ENCODE measurements around the gene CHMP4A. TPM values are rescaled to one million over a fixed set of nuclear protein-coding genes. Genes with fewer than 3 reads are reported as not detected.

The CHMP4A gene
- total RNA-seq, 2 donors from 2014 or later = 41.8 to 42.7 TPM

- intact Hi-C loops (cut with DNase I) = no loop called here
- no peak for DNase-seq (ENCODE audit: low spot score)
Measured at GRCh38 chr14:24167469-24168114, 45.7 kb downstream of the CHMP4A start.

- intact Hi-C loops (cut with DNase I) = no loop called here
- no peak for DNase-seq (ENCODE audit: low spot score)
Measured at GRCh38 chr14:24165785-24166184, 47.5 kb downstream of the CHMP4A start.

GRCh38 chr14:24164518-24164991, 48.7 kb downstream of the CHMP4A start:
- intact Hi-C loops (cut with DNase I) = no loop called here
- DNase-seq (ENCODE audit: low spot score) = no peak

- intact Hi-C loops (cut with DNase I) = no loop called here
- DNase-seq (ENCODE audit: low spot score) = no peak
Measured at GRCh38 chr14:24162093-24162492, 51.2 kb downstream of the CHMP4A start.

- DNase-seq (ENCODE audit: low spot score) = peak; percentile 98
- intact Hi-C loops (cut with DNase I) = no loop called here
Measured at GRCh38 chr14:24160850-24161804, 52.2 kb downstream of the CHMP4A start, which contains the start of gene IRF9. TSS of gene IRF9 (plus strand) at chr14:24161265. CDS start at chr14:24162145, 880 bp downstream.

- intact Hi-C loops (cut with DNase I) = no loop called here
- peak; percentile 52 for DNase-seq (ENCODE audit: low spot score)
Measured at GRCh38 chr14:24160499-24160849, 52.8 kb downstream of the CHMP4A start.

- no peak for DNase-seq (ENCODE audit: low spot score)
- intact Hi-C loops (cut with DNase I) = no loop called here
Measured at GRCh38 chr14:24159777-24160498, 53.4 kb downstream of the CHMP4A start.

Other genes with a start within 250 kb of the CHMP4A start
- gene DHRS4L2, start 224.6 kb downstream of the CHMP4A start, total RNA-seq = 10 to 100 TPM; 15.1 to 16.9 TPM
- gene CARMIL3, start 161.5 kb downstream of the CHMP4A start, total RNA-seq = under 1 TPM; 0.14 to 0.23 TPM
- gene CPNE6, start 141.9 kb downstream of the CHMP4A start, total RNA-seq = 1 to 10 TPM in 1 of 2 donors, under 1 TPM in 1; 0.32 to 1.3 TPM
- 10 to 100 TPM; 18.8 to 27.4 TPM for gene PCK2, start 119.2 kb downstream of the CHMP4A start, total RNA-seq
- 10 to 100 TPM; 32.2 to 37.1 TPM for gene DCAF11, start 98.7 kb downstream of the CHMP4A start, total RNA-seq
- 1 to 10 TPM; 1.1 to 1.4 TPM for gene NRL, start 98.5 kb downstream of the CHMP4A start, total RNA-seq
- under 1 TPM in 1 of 2 donors, not detected in 1; 0.38 TPM for gene FITM1, start 82.8 kb downstream of the CHMP4A start, total RNA-seq
- gene PSME1, start 77.3 kb downstream of the CHMP4A start, total RNA-seq = 100 to 1,000 TPM; 114 to 119 TPM
- gene EMC9, start 71.9 kb downstream of the CHMP4A start, total RNA-seq = 10 to 100 TPM; 10.9 to 14.2 TPM
- 10 to 100 TPM; 72.6 to 97.7 TPM for gene PSME2, start 66.9 kb downstream of the CHMP4A start, total RNA-seq
- gene RNF31, start 66.0 kb downstream of the CHMP4A start, total RNA-seq = 10 to 100 TPM; 34.9 to 53.7 TPM
- gene IRF9, start 52.2 kb downstream of the CHMP4A start, total RNA-seq = 10 to 100 TPM; 53.7 to 92.4 TPM
- gene REC8, start 41.4 kb downstream of the CHMP4A start, total RNA-seq = 1 to 10 TPM; 8.0 to 9.4 TPM
- gene IPO4, start 24.7 kb downstream of the CHMP4A start, total RNA-seq = 10 to 100 TPM; 24.9 to 30.6 TPM
- gene TM9SF1, start 18.0 kb downstream of the CHMP4A start, total RNA-seq = 10 to 100 TPM; 30.1 to 35.2 TPM
- gene TSSK4, start 7.8 kb downstream of the CHMP4A start, total RNA-seq = not detected
- gene MDP1, start 2.6 kb upstream of the CHMP4A start, total RNA-seq = 10 to 100 TPM; 22.1 to 23.1 TPM
- gene NEDD8, start 18.9 kb upstream of the CHMP4A start, total RNA-seq = 100 to 1,000 TPM; 121 to 125 TPM
- gene GMPR2, start 19.4 kb upstream of the CHMP4A start, total RNA-seq = 10 to 100 TPM; 34.4 to 42.0 TPM
- gene TINF2, start 29.1 kb upstream of the CHMP4A start, total RNA-seq = 10 to 100 TPM; 77.8 to 85.1 TPM
- gene TGM1, start 49.7 kb upstream of the CHMP4A start, total RNA-seq = 1 to 10 TPM in 1 of 2 donors, under 1 TPM in 1; 0.14 to 1.7 TPM
- gene RABGGTA, start 58.1 kb upstream of the CHMP4A start, total RNA-seq = 10 to 100 TPM; 14.5 to 17.3 TPM
- 10 to 100 TPM; 14.0 to 17.9 TPM for gene DHRS1, start 86.3 kb upstream of the CHMP4A start, total RNA-seq
- 10 to 100 TPM; 19.2 to 20.9 TPM for gene NOP9, start 86.4 kb upstream of the CHMP4A start, total RNA-seq
- 10 to 100 TPM; 10.1 to 10.8 TPM for gene CIDEB, start 94.5 kb upstream of the CHMP4A start, total RNA-seq
- gene LTB4R2, start 96.7 kb upstream of the CHMP4A start, total RNA-seq = 1 to 10 TPM; 2.5 to 4.0 TPM
- gene LTB4R, start 98.0 kb upstream of the CHMP4A start, total RNA-seq = 1 to 10 TPM; 5.6 TPM
- 10 to 100 TPM; 35.2 to 36.0 TPM for gene ADCY4, start 121.6 kb upstream of the CHMP4A start, total RNA-seq
- gene RIPK3, start 126.5 kb upstream of the CHMP4A start, total RNA-seq = 1 to 10 TPM; 8.5 to 9.2 TPM
- gene NFATC4, start 154.7 kb upstream of the CHMP4A start, total RNA-seq = 10 to 100 TPM; 75.1 to 87.2 TPM
- 10 to 100 TPM; 13.1 to 15.1 TPM for gene NYNRIN, start 185.5 kb upstream of the CHMP4A start, total RNA-seq
- 1 to 10 TPM; 3.5 to 4.2 TPM for gene CBLN3, start 216.2 kb upstream of the CHMP4A start, total RNA-seq
- gene KHNYN, start 216.5 kb upstream of the CHMP4A start, total RNA-seq = 10 to 100 TPM; 41.4 to 41.8 TPM
- 10 to 100 TPM; 31.6 to 36.4 TPM for gene SDR39U1, start 229.3 kb upstream of the CHMP4A start, total RNA-seq